Jurkat, Clone E6-1 (cell line): ENCODE measurements around the gene ADM2.

Experiments used
- DNase-seq: peaks from one replicate; pipeline ENCODE4 v3.0.0-alpha.2; 2011; ENCODE audit warnings: low read depth, low spot score
- H3K4me3 ChIP-seq: 2 replicates; pipeline ENCODE4 v1.5.1; 2011; ENCODE audit warnings: mild to moderate bottlenecking, low read length, control low read depth, moderate library complexity

The ADM2 gene

GRCh38 chr22:50502096-50502495 is 20.8 kb downstream of the ADM2 start:
- DNase-seq = no peak

GRCh38 chr22:50502628-50503474 is 21.5 kb downstream of the ADM2 start:
- no peak for DNase-seq
- no peak overlapping the region for H3K4me3 ChIP-seq

More at GRCh38 chr22:50502096-50502495, 20.8 kb downstream of the ADM2 start:
- H3K4me3 ChIP-seq = no peak overlapping the region

- DNase-seq = no peak
- no peak overlapping the region for H3K4me3 ChIP-seq
Measured at GRCh38 chr22:50503475-50504145, 22.3 kb downstream of the ADM2 start.

- H3K4me3 ChIP-seq = no peak overlapping the region
- no peak for DNase-seq
Measured at GRCh38 chr22:50504369-50505211, 23.2 kb downstream of the ADM2 start.

- no peak overlapping the region for H3K4me3 ChIP-seq
- no peak for DNase-seq
Measured at GRCh38 chr22:50505276-50505775, 24.0 kb downstream of the ADM2 start.

GRCh38 chr22:50505776-50506610 is 24.6 kb downstream of the ADM2 start:
- H3K4me3 ChIP-seq = peak overlapping the region; percentile 94
- no peak for DNase-seq

- H3K4me3 ChIP-seq = peak overlapping the region; percentile 94
- DNase-seq = no peak
Measured at GRCh38 chr22:50506611-50507420, 25.5 kb downstream of the ADM2 start.

GRCh38 chr22:50507421-50507990 is 26.2 kb downstream of the ADM2 start, which contains the start of gene LMF2:
Gene LMF2 (minus strand): TSS chr22:50507702. CDS start chr22:50507675, 27 bp downstream.
- H3K4me3 ChIP-seq = peak within 1 kb of the TSS; percentile 94
- peak; percentile 45 for DNase-seq

- peak; percentile 95 for DNase-seq
- H3K4me3 ChIP-seq = peak within 1 kb of the TSS; percentile 94
Measured at GRCh38 chr22:50507991-50508884, 26.9 kb downstream of the ADM2 start, which contains the start of gene NCAPH2. Gene NCAPH2 (plus strand): TSS chr22:50508224. CDS start chr22:50508338, 114 bp downstream.

- no peak for DNase-seq
- peak overlapping the region; percentile 56 for H3K4me3 ChIP-seq
Measured at GRCh38 chr22:50508897-50509296, 27.6 kb downstream of the ADM2 start.

GRCh38 chr22:50513175-50513574 is 31.8 kb downstream of the ADM2 start:
- H3K4me3 ChIP-seq = no peak overlapping the region
- DNase-seq = no peak

GRCh38 chr22:50516068-50516467 is 34.7 kb downstream of the ADM2 start:
- H3K4me3 ChIP-seq = no peak overlapping the region
- DNase-seq = no peak

GRCh38 chr22:50516891-50517290 is 35.5 kb downstream of the ADM2 start:
- DNase-seq = no peak
- H3K4me3 ChIP-seq = no peak overlapping the region

- H3K4me3 ChIP-seq = no peak overlapping the region
- no peak for DNase-seq
Measured at GRCh38 chr22:50517495-50518260, 36.3 kb downstream of the ADM2 start.

GRCh38 chr22:50518606-50519005 is 37.3 kb downstream of the ADM2 start:
- no peak overlapping the region for H3K4me3 ChIP-seq
- DNase-seq = no peak

GRCh38 chr22:50519151-50519550 is 37.8 kb downstream of the ADM2 start:
- H3K4me3 ChIP-seq = no peak overlapping the region
- no peak for DNase-seq
